ENCODE measurements around the gene TNFRSF13B.

DNA sequence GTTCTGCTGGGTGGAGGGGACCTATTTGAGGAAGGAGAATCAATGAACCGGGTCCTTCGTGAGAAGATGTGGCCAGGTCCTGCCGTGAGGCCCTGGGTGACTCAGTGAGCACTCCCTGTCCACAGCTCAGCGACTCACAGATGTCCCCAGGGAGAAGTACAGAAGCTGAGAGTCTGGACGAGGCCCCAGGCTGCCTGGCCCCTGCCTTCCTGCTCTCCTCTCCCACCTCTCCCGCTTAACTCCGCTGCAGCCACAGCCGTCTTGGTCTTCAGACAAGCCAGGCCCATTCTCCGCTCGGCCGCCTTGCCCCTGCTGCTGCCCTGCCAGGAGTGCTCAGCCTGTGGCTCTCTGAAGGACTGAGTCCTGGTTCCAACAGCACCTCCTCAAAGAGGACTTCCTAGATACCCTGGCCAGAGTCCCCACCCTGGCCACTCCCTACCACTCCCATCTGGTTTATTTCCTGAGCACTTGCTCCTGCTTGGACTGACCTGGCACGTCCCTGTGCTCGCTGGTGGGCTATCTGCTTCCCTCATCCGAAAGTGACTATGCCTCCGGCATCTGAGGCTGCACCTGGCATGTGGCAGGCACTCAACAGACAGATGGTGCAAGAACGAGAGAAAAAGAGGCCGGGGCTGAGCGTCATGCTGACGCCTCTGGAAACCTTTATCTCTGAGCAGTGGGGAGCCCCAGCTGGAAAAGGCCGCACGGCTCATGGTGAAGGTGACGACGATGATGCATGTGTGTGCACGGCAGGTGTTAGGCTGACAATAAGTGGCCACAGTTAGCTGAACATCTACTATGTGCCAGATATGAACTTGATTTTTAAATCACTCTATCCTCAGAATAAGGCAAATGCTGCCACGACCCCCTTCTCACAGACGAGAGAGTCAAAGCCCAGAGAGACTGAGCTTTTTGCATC is 9.2 kb upstream of the TNFRSF13B start:
- TF ChIP-seq POLR2A (IDR thresholded peaks at IDR 0.05) = no peak
- TF ChIP-seq, protein P1, sequence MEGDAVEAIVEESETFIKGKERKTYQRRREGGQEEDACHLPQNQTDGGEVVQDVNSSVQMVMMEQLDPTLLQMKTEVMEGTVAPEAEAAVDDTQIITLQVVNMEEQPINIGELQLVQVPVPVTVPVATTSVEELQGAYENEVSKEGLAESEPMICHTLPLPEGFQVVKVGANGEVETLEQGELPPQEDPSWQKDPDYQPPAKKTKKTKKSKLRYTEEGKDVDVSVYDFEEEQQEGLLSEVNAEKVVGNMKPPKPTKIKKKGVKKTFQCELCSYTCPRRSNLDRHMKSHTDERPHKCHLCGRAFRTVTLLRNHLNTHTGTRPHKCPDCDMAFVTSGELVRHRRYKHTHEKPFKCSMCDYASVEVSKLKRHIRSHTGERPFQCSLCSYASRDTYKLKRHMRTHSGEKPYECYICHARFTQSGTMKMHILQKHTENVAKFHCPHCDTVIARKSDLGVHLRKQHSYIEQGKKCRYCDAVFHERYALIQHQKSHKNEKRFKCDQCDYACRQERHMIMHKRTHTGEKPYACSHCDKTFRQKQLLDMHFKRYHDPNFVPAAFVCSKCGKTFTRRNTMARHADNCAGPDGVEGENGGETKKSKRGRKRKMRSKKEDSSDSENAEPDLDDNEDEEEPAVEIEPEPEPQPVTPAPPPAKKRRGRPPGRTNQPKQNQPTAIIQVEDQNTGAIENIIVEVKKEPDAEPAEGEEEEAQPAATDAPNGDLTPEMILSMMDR (IDR thresholded peaks at IDR 0.05) = no peak

Data from uterus (tissue), 2 donors.